ENCODE results near the gene AEBP1. TPM values are rescaled to one million over a fixed set of nuclear protein-coding genes. Genes with fewer than 3 reads are reported as not detected.
A peak's percentile ranks its signal among the peaks of the same experiment; 100 is the strongest.

The AEBP1 gene
- total and polyA plus RNA-seq, 9 of the 15 experiments (the other 6 are each of a cell fraction or from before 2014, with no cell fraction given) = 0.03 to 0.78 (median 0.30) TPM; not detected in 2

GRCh38 chr7:44063894-44064651 is 40.1 kb upstream of the AEBP1 start:
- FAIRE-seq (no peak), DNase-seq (ENCODE audit: extremely low read depth in 1 of 4, low spot score in 3 of 4) (no peak), ATAC-seq (no peak)
- Histone ChIP-seq H3K4me2 (ENCODE audit: insufficient read depth, low read length) (no peak overlapping the region), H3K9me3 (replicated peaks; ENCODE audit: control insufficient read depth, insufficient read depth, low read depth, low read length) (no peaks in the 10 kb centered on the region), H3K27me3 (ENCODE audit: control insufficient read depth in 2 of 2, insufficient read depth in 2 of 2, low read length in 2 of 2) (peaks cover 0 to 14% of the 10 kb centered on the region in 2 experiments; a peak in 2 of 5 replicates), H3K9ac (ENCODE audit: insufficient read depth in 1 of 2, low read depth in 2 of 2, low read length in 2 of 2) (peak overlapping the region in 1 of 2 experiments; percentile 50; a peak in 1 of 4 replicates), H2AFZ (ENCODE audit: low read depth, low read length) (no peak overlapping the region), H3K9me1 (ENCODE audit: control insufficient read depth, insufficient read depth, low read length) (no peaks in the 10 kb centered on the region), H4K20me1 (replicated peaks; ENCODE audit: control insufficient read depth, insufficient read depth, low read length) (peaks cover 12% of the 10 kb centered on the region; the same call in 1 of the 2 replicates), H3K36me3 (ENCODE audit: control insufficient read depth, insufficient read depth, low read length) (peaks cover 28% of the 10 kb centered on the region; the same call in 2 of the 3 replicates), H3K27ac (ENCODE audit: extremely low read depth, low read depth, low read length) (no peak overlapping the region), H3K4me1 (replicated peaks in 1 of 2; ENCODE audit: control insufficient read depth in 2 of 2, insufficient read depth in 2 of 2, low read length in 2 of 2) (peaks cover 6 to 36% of the 10 kb centered on the region in 2 experiments; a peak in 3 of 5 replicates), H3K4me3 (no peak overlapping the region), H3K79me2 (ENCODE audit: control insufficient read depth, insufficient read depth, low read length) (no peaks in the 10 kb centered on the region)
- intact Hi-C loops (cut with micrococcal nuclease) = no loop called here
- BruUV-seq (replicated peaks) = no TSS peak
- no peak for TF ChIP-seq GTF2A2 (tag; IDR thresholded peaks at IDR 0.05)
- TF ChIP-seq POLR2G (IDR thresholded peaks at IDR 0.05; ENCODE audit: low read depth, low read length) = peak; percentile 61
- 29% methylated on average over 15 of the region's 16 CpGs for WGBS (ENCODE audit: insufficient coverage, low coverage, missing lambda C conversion rate)
- ChIA-PET CTCF (ENCODE audit: low intra/inter-chr PET ratio) (no interaction called here), POLR2A (interaction anchor here (0.6 to 1.2 kb wide), 5 partner anchors 10 to 154 kb away, joined by 3 to 4 read pairs (median 3); no protein-coding TSS in a partner anchor)
- in situ Hi-C loops (cut with MboI) = no loop called here

DNA sequence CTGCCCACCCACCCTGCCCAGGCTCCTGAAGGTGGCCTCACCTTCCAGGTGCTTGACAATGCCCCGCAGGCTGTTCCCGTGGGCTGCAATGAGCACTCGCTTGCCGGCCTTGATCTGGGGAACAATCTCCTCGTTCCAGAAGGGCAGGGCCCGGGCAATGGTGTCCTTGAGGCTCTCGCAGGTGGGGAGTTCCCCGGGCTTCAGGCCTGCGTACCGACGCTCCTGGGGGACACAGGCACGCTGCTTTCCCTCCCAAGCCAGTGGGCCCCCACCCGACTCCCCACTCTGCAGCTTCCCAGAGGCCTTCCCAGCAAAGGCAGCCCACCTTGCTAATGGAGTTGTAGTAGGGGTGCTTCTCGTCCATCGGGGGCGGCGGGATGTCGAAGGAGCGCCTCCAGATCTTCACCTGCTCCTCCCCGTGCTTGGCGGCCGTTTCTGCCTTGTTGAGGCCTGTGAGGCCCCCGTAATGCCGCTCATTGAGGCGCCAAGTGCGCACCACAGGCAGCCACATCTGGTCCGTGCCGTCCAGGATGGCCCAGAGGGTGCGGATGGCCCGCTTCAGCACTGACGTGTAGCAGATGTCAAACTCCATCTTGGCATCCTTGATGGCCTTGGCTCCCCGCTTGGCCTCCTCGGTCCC is 39.2 kb upstream of the AEBP1 start:
- H3K36me3 ChIP-seq (ENCODE audit: control insufficient read depth, insufficient read depth, low read length) = peaks cover 20% of the 10 kb centered on the region; the same call in 2 of the 3 replicates
- peaks cover 0 to 14% of the 10 kb centered on the region in 2 experiments; a peak in 2 of 5 replicates for H3K27me3 ChIP-seq (ENCODE audit: control insufficient read depth in 2 of 2, insufficient read depth in 2 of 2, low read length in 2 of 2)
- H3K9me3 ChIP-seq (replicated peaks; ENCODE audit: control insufficient read depth, insufficient read depth, low read depth, low read length) = no peaks in the 10 kb centered on the region
- no peaks in the 10 kb centered on the region for H3K9me1 ChIP-seq (ENCODE audit: control insufficient read depth, insufficient read depth, low read length)
- peaks cover 6 to 36% of the 10 kb centered on the region in 2 experiments; a peak in 3 of 5 replicates for H3K4me1 ChIP-seq (replicated peaks in 1 of 2; ENCODE audit: control insufficient read depth in 2 of 2, insufficient read depth in 2 of 2, low read length in 2 of 2)
- no peak overlapping the region for H2AFZ ChIP-seq (ENCODE audit: low read depth, low read length)
- intact Hi-C loops (cut with micrococcal nuclease) (loop anchor here (5.0 kb wide), 1 partner anchor 43 kb away; no protein-coding TSS in a partner anchor), in situ Hi-C loops (cut with MboI) (no loop called here)
- H3K79me2 ChIP-seq (ENCODE audit: control insufficient read depth, insufficient read depth, low read length) = no peaks in the 10 kb centered on the region
- peak overlapping the region in 1 of 2 experiments; percentile 76; a peak in 2 of 4 replicates for H3K9ac ChIP-seq (ENCODE audit: insufficient read depth in 1 of 2, low read depth in 2 of 2, low read length in 2 of 2)
- WGBS (ENCODE audit: insufficient coverage, low coverage, missing lambda C conversion rate) = 30% methylated on average over 33 of the region's 33 CpGs
- no peak overlapping the region for H3K4me3 ChIP-seq
- DNase-seq (ENCODE audit: extremely low read depth in 1 of 4, low spot score in 3 of 4) (no peak), ATAC-seq (no peak), FAIRE-seq (no peak)
- CTCF ChIA-PET (ENCODE audit: low intra/inter-chr PET ratio) = no interaction called here
- no peak overlapping the region for H3K27ac ChIP-seq (ENCODE audit: extremely low read depth, low read depth, low read length)
- BruUV-seq (replicated peaks) = no TSS peak
- H4K20me1 ChIP-seq (replicated peaks; ENCODE audit: control insufficient read depth, insufficient read depth, low read length) = peaks cover 12% of the 10 kb centered on the region; the same call in 1 of the 2 replicates
- POLR2A ChIA-PET = interaction anchor here (0.6 to 1.2 kb wide), 4 partner anchors 8 to 154 kb away, joined by 3 to 4 read pairs (median 4); no protein-coding TSS in a partner anchor
- no peak overlapping the region for H3K4me2 ChIP-seq (ENCODE audit: insufficient read depth, low read length)
- TF ChIP-seq, protein P1, sequence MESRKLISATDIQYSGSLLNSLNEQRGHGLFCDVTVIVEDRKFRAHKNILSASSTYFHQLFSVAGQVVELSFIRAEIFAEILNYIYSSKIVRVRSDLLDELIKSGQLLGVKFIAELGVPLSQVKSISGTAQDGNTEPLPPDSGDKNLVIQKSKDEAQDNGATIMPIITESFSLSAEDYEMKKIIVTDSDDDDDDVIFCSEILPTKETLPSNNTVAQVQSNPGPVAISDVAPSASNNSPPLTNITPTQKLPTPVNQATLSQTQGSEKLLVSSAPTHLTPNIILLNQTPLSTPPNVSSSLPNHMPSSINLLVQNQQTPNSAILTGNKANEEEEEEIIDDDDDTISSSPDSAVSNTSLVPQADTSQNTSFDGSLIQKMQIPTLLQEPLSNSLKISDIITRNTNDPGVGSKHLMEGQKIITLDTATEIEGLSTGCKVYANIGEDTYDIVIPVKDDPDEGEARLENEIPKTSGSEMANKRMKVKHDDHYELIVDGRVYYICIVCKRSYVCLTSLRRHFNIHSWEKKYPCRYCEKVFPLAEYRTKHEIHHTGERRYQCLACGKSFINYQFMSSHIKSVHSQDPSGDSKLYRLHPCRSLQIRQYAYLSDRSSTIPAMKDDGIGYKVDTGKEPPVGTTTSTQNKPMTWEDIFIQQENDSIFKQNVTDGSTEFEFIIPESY (CRISPR knock-in tag; IDR thresholded peaks at IDR 0.05) = peak; percentile 82
- no peak for TF ChIP-seq ATF7 (IDR thresholded peaks at IDR 0.05)
- peak; percentile 16; the same call in 1 of the 2 replicates for TF ChIP-seq SUPT5H (IDR thresholded peaks at IDR 0.05)
- peak; percentile 35 for TF ChIP-seq RBM22 (IDR thresholded peaks at IDR 0.05; ENCODE audit: low read depth, low read length, poor library complexity, severe bottlenecking)
- no peak for TF ChIP-seq RUNX1 (IDR thresholded peaks at IDR 0.05; ENCODE audit: low read depth)
- no peak for TF ChIP-seq ZNF282 (CRISPR knock-in tag; IDR thresholded peaks at IDR 0.05)
- peak; percentile 78; the same call in 1 of the 2 replicates for TF ChIP-seq POLR2AphosphoS2 (IDR thresholded peaks at IDR 0.05; ENCODE audit: low read length)
- no peak for TF ChIP-seq C11orf30 (IDR thresholded peaks at IDR 0.05; ENCODE audit: low read depth)
- no peak for TF ChIP-seq TAF15 (IDR thresholded peaks at IDR 0.05; ENCODE audit: low read depth, low read length)
